Esophagus mucosa (tissue), 1 donor: Measurements from ENCODE around the gene CLDN20. TPM values are rescaled to one million over a fixed set of nuclear protein-coding genes. Genes with fewer than 3 reads are reported as not detected.
A peak's percentile ranks its signal among the peaks of the same experiment; 100 is the strongest.
"Not testable (repeated sequence)": the region's sequence is repeated elsewhere in the genome, so short reads cannot be mapped to it uniquely, and the experiment has no call there.

Experiments used
- ATAC-seq: fragments of 200-7000 bp; cut with Tn5 transposase; one replicate; pipeline ENCODE4 v1.9.1; 2020
- total RNA-seq: library from RNA; stranded (reverse); gene quantifications from one replicate; pipeline ENCODE4 v1.2.4, GENCODE V29; 2023
- donor health status: DM: yes; HTN: yes; CAD: no.

The CLDN20 gene
- total RNA-seq, 1 donor from 2014 or later = not detected

DNA sequence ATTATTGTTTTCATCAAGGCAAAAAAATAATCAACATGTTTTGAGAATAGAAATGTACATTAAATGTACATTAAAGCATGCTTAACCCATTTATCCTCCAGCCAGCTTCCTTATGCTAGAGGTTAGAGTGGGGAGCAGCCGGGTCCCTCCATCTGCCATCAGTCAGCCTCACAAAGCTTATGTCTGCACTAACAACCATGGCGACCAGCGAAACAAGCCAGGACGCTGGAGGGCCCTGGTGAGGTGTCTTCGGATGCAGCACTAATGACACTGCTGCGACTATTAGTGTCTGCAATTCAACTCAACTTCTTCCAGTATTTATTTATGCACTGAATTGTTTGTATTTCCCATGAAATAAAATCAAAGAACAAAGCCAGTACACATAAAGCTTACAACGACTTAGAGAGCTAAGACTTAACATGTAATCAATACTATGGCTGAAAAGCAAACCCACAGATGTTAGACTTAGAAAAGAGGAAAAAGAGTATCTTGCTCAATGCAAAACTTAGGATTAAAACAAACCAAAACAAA, 6.8 kb downstream of the CLDN20 start:
- ATAC-seq = no peak

DNA sequence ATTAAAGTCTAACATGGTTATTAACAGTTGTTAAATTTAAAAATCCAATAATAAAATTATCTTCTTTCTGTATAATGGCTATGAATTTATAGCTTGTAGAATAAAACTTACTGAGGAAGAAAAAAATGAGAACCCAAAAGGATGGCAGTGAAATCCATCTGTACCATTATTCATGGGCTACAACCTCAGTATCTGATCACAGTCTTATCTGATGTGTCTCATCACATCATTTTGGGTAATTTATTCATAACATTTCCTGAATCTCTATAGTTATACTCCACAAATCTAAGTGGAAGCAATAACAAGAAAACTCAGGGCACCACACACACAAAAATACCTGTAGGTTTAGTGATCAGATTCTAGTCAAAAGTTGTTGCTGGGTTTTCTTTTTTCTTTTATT, 7.3 kb downstream of the CLDN20 start:
- no peak for ATAC-seq

DNA sequence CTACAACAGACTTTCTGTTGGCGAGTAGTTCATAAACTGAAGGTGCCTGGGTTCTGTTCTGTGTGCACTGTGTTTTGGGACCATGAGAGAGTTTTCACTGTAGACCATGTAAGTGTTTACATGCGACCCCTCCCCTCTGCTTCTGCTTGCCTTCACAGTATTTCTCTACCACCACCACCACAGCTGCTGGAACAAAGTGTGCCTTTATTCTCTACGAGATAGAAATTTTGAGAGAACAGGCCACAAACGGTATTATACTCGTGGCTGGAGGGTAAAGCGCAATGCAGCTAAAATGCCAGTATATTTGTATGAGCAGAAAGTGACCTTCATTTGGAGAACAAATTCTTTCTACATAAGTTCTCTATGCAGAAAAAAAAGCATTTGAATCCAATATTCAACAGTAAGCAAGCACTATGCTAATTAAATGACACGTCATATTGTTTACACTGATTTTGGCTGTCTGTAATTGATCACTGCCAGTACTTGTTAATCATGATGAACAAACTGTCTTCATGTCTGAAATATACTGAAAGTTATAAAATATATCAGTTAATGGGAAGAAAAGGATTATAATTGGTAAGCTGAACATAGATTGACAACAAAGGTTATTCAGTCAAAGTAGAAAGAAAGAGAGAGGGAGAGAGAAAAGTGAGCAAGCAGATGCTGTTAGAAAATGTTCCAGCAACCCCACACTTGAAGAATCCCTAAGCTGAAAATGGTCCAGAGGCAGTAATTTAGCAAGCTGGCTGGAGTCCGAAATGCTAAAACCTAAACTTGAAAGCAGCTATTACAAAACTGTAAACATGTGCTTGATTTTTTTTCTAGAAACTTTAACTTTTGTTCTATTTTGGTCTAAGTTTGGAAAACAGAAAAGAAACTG, 8.8 kb downstream of the CLDN20 start:
- no peak for ATAC-seq

DNA sequence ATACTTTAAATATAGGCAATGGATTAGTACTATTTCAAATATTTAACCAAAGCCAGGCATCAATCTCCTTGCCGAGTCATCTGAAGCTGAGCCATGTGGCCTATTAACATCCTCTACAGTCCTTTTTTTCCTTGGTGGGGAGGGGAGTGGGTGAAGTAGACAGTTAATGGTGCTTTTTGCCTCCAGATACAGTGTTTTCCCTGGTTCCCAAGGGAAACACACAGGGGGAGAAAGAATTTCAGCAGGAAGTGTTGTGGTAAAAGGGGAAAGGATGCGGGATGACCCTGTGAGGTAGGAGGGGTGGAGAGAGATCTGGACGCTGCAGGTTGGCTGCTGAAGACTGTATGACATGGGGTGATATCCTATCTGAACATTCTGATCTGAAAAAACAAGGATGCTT, 9.6 kb downstream of the CLDN20 start:
- ATAC-seq = no peak

DNA sequence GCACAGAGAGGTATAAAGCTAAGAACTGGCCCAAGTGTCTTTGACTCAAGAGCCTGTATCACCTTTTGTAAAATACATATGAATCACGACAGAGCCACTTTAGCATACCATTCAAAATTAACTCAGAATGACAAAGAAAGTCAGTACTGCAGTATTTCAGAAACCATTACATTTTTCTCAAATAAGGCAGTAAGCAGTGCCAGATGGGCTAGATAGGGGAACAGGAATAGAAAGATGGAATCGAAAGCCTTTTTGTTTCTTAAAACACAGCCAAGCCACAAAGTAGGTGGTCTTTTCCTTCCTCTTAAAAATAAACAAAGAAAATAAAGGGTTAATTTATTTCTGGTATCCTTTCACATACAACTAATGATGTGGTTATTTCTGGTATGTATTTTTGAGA, 10.3 kb downstream of the CLDN20 start:
- no peak for ATAC-seq

DNA sequence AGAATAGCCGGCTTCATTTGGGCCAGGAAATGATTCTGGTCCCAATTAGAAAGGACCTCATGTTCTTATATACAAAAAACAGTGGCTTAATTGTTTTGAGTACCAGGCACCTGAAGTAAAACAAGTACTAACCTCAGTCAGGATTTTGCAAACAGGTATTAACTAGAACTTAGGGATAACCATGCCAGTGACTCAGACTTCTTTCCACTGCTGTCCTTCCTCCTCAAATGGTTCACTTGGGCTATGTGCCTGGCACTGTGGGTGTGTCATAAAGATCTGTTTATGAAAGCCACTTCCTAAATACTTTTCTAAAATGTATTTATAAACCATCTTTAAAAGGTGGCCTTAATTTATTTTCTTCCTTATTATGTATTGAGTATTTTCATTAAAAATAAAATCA, 10.7 kb downstream of the CLDN20 start:
- peak; percentile 98 for ATAC-seq

DNA sequence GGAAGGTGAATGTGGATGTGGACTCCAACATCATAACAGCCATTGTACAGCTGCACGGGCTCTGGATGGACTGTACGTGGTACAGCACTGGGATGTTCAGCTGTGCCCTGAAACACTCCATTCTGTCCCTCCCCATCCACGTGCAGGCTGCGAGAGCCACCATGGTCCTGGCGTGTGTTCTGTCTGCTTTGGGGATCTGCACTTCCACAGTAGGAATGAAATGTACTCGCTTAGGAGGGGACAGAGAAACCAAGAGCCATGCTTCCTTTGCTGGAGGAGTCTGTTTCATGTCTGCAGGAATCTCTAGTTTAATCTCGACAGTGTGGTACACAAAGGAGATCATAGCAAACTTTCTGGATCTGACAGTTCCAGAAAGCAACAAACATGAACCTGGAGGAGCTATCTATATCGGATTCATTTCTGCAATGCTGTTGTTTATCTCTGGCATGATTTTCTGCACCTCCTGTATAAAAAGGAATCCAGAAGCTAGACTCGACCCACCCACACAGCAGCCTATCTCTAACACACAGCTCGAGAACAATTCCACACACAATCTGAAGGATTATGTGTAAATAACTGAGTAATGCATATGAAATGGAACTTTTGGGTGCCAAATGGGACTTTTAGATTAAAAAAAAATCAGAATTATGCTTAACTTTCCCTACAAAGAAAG, 12.1 kb downstream of the CLDN20 start:
- ATAC-seq = no peak

DNA sequence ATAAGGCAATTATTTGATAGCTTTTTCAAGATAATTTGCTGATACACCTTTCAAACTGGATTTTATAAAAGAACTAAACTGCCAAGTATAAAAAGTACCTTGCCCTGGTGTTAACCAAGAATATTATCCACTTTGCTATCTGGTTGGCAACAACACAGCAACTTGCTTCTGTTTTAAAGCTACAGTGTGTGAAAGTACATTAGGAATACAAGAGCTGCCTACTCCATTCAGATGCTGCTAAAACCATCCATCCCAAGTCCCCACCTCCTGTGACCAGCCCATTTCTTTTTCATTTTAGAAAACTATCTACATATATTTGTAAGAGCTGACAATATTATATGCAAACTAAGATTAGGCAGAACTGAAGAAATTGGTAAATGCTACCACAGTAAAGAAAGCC, 12.8 kb downstream of the CLDN20 start:
- no peak for ATAC-seq

DNA sequence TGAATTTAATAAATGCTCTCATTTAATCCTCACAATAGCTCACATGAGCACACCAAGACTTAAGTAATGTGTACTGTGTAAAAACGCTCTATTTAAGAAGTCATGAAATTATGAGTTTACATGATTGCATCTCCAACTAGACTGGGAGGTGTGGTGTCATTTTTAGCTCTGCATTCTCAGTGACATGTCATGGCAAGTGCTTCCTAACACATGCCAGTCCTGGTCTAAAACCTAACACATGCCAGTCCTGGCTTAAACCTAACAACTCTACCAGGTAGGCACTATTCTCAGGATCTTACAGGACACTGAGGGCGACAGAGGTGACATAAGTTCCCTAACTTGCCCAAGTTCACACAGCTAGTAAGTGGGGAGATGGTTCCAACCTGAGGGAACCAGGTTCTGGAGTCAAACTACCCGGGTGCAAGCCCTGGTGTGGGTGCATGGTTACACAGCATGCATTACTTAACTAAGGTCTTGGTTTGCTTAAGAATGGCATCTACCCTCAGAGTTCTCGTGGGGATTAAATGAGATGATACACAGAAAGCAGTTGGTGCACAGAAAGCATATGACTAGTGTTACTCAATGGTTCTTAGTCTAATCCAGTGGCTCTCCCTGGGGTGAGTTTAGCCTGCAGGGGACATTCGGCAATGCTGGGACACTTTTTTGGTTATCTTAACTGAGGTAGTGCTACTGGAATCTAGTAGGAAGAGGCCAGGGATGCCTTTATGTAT, 14.7 kb downstream of the CLDN20 start:
- ATAC-seq = peak; percentile 70

DNA sequence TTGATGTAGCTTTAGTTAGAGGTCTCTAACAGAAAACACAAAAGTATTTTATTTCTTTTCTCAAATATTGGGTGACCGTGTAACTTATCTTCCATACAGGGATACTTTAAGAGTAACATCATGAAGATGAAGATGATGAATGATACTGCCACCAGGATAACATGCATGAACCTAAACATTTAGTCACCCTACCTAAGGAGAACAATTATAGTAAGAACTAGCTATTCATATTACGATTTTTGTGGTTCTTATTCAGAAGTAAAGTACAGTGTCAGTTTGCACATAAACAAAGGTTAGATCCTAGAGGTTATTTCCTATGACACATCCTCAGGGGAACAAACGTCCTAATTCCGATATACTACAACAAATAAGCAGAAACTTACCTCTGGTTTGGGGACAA, 21.0 kb downstream of the CLDN20 start:
- no peak for ATAC-seq

DNA sequence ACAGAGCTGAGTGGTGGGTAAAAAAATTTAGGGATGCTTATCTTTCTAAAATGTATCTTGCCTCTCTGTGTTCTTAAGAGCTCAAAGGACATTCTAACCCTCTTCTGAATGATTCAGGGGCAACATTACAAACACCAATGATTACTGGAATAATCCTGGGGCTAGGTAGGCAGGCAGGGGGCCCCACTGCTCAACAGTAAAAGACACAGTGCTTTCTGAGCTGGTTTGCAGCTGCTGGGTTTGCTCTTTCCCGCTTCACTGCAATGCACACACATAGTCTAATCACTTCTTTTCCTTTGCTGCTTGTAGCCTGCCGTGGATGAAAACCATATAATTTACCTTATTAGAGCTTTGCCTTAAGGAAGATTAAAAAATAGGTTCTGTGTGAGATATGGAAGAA, 23.9 kb downstream of the CLDN20 start:
- ATAC-seq = no peak

DNA sequence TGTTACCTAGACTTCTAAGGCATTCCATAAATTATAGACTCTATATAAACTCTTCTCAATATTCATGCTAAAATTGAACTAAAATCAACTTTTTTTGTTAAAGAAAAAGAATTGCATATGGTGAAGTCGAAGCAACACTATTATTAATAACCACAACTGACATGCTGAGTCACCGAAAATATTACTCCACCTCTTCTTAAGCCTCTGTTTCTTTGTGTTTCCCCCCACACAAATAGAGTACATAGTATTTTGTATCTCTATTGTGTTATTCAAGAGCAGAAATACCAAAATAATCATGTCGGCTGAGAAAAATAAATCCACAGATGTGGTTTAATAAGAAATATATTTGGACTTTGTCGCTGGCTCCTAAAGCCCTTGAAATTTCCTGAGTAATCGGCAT, 26.7 kb downstream of the CLDN20 start:
- no peak for ATAC-seq

DNA sequence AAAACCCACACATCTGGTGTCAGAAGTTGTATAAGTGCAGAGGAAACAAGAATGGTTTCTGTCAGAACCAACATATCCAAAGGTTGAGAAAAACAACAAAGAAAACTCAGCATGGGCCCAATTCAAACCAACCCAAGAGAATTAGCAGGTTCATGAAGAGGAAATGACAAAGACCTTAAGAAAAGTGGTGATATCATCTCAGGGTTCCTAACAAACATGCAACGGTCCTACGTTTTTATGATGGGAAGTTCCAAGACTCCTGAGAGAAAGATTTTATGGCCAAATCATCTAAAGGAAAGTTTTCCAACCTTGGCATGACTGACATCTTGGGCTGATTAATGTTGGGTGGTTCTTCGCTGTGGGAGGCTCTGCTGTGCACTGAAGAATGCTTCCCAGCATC, 27.5 kb downstream of the CLDN20 start:
- no peak for ATAC-seq

DNA sequence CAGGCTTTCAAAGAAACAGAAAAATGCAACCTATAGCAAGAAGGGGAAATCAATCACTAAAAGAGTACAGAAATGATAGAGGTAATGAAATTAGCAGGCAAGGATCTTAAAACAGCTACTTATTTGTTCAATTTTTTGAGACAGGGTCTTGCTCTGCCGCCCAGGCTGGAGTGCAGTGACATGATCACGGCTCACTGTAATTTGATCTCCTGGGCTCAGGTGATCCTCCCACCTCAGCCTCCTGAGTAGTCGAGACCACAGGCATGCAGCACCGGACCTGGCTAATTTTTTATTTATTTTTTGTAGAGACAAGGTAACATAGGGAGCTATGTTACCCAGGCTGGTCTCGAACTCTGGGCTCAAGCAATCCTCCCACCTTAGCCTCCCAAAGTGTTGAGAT, 28.9 kb downstream of the CLDN20 start:
- ATAC-seq = no peak

DNA sequence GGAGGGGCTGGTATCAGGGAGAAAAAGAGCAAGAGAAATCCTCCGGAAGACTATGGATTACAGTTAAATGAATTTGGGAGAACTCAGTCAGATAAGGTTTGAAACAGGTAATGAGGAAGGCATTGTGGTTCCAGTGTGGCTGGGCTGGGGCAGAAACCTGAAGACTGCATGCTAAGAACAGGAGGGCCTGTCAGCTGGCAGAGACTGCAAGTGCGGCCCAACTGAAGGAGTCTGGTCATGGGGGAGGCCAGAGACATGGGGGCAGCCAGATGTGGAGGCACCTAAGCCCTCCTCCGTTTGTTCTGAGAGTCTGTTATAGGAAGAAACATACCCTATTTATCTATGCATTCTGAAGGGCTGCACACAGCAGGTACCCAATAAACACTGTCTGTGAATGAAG, 33.9 kb downstream of the CLDN20 start:
- no peak for ATAC-seq

DNA sequence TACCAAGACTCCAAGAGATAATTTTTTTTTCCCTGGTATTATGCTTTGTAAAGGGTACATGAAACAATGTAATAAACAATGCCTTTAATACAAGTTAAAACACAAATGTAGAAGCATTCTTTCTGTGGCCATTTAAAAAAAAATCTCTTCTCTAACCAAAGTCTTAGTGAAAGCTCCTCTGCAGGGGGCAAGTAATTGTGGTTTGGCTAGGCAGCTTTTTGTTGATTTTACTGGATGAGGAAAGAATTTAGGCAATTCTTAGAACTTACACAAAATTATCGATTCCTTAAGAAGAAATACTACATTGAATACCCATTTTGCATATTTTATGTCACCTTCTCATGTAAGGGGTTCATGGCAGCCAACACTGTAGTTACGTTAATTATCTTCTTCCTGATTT, 38.1 kb downstream of the CLDN20 start:
- ATAC-seq = no peak

DNA sequence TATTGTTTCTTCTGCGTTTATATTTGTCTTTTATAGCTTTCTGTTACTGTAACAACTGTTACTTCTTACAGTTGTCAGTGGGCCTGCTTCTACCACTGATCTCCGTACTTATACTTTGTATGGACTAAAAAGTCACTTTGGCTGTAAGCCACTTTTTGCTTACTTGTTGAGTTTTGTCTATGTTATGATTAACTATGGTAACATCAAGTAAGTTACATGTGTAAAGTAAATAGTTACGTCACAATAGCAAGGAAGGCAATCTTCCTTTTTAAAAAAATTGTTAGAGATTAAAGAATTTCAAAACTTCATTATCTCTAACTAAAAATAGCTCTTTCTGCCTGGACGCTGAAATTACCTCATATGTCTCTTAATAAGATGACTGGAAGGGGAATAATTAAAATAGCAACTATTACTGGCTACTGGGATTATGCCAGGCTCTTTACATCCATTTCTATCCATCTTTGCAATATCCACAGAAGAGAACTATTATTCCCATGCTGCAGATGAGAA, 39.6 kb downstream of the CLDN20 start:
- ATAC-seq = no peak

DNA sequence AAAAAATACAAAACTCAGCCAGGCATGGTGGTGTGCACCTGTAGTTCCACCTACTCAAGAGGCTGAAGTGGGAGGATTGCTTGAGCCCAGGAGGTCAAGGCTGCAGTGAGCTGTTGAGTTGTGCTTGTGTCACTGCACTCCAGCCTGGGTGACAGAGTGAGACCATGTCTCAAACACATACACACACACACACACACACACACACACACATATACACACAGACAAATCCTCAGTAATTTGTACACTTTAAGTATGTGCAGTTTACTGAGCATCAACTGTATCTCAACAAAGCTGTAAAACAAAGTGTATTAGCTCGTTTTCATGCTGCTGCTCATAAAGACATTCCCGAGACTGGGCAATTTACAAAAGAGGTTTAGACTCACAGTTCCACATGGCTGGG, 43.1 kb downstream of the CLDN20 start:
- no peak for ATAC-seq

DNA sequence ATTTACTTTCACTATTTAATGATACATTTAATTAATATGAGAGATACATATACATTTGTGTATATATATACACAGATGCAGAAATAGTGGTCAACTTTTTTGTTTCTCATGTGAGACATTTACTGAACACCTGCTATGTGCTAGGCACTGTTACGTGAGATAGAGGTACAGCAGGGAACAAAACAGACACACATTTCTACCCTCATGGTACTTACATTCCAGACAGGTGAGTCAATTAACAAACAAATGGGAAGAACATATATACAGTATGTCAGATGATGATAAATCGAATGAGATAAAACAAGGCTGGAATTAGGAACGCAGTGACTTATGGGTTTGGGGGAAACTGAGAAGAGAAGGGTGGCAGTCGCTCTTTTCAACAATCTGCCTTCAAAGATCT, 45.3 kb downstream of the CLDN20 start:
- ATAC-seq = no peak

DNA sequence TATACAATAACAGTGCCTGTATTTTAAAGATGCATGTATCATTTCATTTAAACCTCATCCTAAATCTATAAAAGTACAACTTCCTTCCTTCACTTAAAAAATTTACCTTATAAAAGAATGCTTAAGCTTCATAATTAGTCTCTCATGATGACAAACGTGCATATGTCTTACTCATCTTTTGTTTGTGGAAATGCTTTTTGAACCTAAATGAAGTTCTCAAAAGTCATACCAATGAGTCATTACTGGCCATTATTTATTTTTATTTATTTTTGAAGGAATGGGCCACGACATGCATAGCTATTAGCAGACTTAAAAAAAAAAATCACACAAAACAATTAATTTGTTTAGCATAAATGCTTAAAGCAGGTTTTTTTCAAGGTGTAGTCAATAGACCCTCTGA, 46.8 kb downstream of the CLDN20 start:
- ATAC-seq = no peak

DNA sequence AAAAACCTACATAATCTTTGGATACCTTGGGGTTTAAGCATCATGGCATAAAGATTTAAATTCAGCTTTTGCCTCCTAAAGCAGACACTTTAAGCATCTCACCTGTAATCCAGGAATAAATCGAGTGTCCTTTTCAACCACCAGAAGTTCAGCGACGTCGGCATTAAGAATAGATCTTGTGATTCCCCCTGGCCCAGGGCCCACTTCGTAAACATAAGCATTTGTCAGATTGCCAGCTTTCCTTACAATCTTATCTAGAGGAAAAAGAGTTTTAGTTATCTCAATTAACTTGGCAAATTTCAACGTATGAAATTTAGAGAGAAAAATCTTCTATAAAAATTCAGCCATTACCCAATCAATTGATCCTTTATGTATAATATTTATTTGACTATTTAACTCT, 47.3 kb downstream of the CLDN20 start:
- ATAC-seq = no peak

DNA sequence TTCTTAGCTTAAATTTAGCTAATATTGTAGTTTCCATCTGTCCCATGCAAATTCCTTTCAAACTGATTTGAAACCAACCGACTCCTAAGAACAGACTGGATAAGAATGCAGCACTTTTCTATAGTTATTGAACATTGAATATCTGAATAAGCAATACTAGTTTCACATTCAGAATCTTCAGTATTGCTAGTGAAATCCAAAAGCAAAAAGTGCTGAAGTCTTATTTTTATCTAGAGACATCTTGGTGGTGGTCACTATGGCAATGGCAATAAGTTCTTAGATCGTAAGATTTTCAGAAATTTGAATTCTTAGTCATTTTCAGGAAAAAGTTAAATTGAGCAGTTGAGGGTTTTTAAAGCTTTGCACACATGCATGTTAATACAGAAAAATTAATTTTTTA, 47.8 kb downstream of the CLDN20 start:
- no peak for ATAC-seq

DNA sequence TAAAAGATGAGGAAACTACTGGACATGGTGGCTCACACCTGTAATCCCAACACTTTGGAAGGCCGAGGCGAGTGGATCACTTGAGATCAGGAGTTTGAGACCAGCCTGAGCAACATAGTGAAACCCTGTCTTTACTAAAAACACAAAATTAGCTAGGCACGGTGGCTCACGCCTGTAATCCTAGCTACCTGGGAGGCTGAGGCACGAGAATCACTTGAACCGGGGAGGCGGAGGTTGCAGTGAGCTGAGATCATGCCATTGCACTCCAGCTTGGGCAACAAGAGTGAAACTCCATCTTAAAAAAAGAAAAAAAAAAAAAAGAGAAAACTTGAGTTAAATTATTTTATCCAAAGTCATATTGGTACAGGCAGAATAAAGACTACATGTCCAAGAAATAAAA, 49.1 kb downstream of the CLDN20 start:
- not testable (repeated sequence) for ATAC-seq
